NCI-H1105 treated with DMSO at 0.1 percent for 48 hours (cell line): ENCODE results near the gene CNDP2.

Source experiments
- DNase-seq: peaks from one replicate; lab custom pipeline; 2025; lab: John Stamatoyannopoulos, UW

CNDP2 gene

GRCh38 chr18:74495581-74496507 is at the start of gene CNDP2:
Gene CNDP2, plus strand, starts transcription at chr18:74496363. Its CDS starts 3,611 bp downstream, at chr18:74499974.
- DNase-seq: peak; percentile 98

GRCh38 chr18:74446631-74447403 is 49.3 kb upstream of the CNDP2 start:
- DNase-seq: no peak

- no peak for DNase-seq
Measured at GRCh38 chr18:74447404-74448152, 48.6 kb upstream of the CNDP2 start.

GRCh38 chr18:74450626-74451025 is 45.5 kb upstream of the CNDP2 start:
- no peak for DNase-seq

GRCh38 chr18:74451148-74451547 is 45.0 kb upstream of the CNDP2 start:
- DNase-seq: no peak

- no peak for DNase-seq
Measured at GRCh38 chr18:74453016-74453566, 43.1 kb upstream of the CNDP2 start.

GRCh38 chr18:74453642-74454198 is 42.4 kb upstream of the CNDP2 start:
- no peak for DNase-seq

- DNase-seq: no peak
Measured at GRCh38 chr18:74454279-74454751, 41.8 kb upstream of the CNDP2 start.

- no peak for DNase-seq
Measured at GRCh38 chr18:74455386-74455785, 40.8 kb upstream of the CNDP2 start.

GRCh38 chr18:74456017-74456348 is 40.2 kb upstream of the CNDP2 start:
- no peak for DNase-seq

- no peak for DNase-seq
Measured at GRCh38 chr18:74456349-74457042, 39.7 kb upstream of the CNDP2 start.

GRCh38 chr18:74457043-74457724 is 39.0 kb upstream of the CNDP2 start, which contains the start of gene DIPK1C:
Gene DIPK1C, minus strand, starts transcription at chr18:74457308. Its CDS starts 49 bp downstream, at chr18:74457259.
- DNase-seq: no peak

- no peak for DNase-seq
Measured at GRCh38 chr18:74457725-74458421, 38.3 kb upstream of the CNDP2 start.

- DNase-seq: no peak
Measured at GRCh38 chr18:74459889-74460288, 36.3 kb upstream of the CNDP2 start.

- DNase-seq: no peak
Measured at GRCh38 chr18:74460825-74461224, 35.3 kb upstream of the CNDP2 start.

GRCh38 chr18:74463254-74463653 is 32.9 kb upstream of the CNDP2 start:
- no peak for DNase-seq

GRCh38 chr18:74463983-74464382 is 32.2 kb upstream of the CNDP2 start:
- no peak for DNase-seq

- no peak for DNase-seq
Measured at GRCh38 chr18:74465775-74466174, 30.4 kb upstream of the CNDP2 start.

GRCh38 chr18:74468547-74469061 is 27.6 kb upstream of the CNDP2 start:
- no peak for DNase-seq
